ENCODE measurements around the gene MUC4.

DNA sequence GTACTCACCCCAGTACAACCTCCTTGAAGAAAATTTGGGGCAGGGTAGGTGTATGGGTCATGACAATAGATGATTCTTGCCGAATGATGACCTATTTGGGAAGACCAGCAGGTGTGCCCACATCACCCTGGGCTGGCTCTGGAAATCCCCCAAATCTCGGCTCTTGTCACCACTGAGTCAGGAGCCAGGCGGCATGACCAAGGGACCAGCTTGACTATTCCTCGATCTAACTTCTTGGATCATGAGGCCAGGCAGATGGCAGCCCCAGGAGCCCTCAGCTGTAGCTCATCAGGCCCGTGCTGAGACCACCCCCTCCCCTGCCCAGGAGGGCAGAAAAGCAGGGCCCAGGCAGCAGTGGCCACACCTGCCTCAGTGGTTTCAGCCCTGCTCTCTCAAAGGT, 9.2 kb upstream of the MUC4 start:
- no peak for TF ChIP-seq EP300 (IDR thresholded peaks at IDR 0.05)
- TF ChIP-seq, protein P1, sequence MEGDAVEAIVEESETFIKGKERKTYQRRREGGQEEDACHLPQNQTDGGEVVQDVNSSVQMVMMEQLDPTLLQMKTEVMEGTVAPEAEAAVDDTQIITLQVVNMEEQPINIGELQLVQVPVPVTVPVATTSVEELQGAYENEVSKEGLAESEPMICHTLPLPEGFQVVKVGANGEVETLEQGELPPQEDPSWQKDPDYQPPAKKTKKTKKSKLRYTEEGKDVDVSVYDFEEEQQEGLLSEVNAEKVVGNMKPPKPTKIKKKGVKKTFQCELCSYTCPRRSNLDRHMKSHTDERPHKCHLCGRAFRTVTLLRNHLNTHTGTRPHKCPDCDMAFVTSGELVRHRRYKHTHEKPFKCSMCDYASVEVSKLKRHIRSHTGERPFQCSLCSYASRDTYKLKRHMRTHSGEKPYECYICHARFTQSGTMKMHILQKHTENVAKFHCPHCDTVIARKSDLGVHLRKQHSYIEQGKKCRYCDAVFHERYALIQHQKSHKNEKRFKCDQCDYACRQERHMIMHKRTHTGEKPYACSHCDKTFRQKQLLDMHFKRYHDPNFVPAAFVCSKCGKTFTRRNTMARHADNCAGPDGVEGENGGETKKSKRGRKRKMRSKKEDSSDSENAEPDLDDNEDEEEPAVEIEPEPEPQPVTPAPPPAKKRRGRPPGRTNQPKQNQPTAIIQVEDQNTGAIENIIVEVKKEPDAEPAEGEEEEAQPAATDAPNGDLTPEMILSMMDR (IDR thresholded peaks at IDR 0.05) = no peak
